Measurements from ENCODE around the gene ITPKB.

- no peak for TF ChIP-seq TAF1 (IDR thresholded peaks at IDR 0.05; ENCODE audit: low read depth, low read length)
- no peak for TF ChIP-seq POLR2A (IDR thresholded peaks at IDR 0.05; ENCODE audit: low read depth, low read length)
- no peak for TF ChIP-seq PAX5 (IDR thresholded peaks at IDR 0.05; ENCODE audit: insufficient read depth, low read length, severe bottlenecking)
These were observed 153.0 kb downstream of the ITPKB start for GRCh38 chr1:226586116-226586515.

Data from GM12891 (cell line).